ENCODE data around the gene PTPRM.

The PTPRM gene

GRCh38 chr18:8247700-8248099, 680.6 kb downstream of the PTPRM start (continued):
- no peak for TF ChIP-seq PRDM2 (tag by site-specific recombination; IDR thresholded peaks at IDR 0.05; ENCODE audit: borderline replicate concordance)
- no peak for TF ChIP-seq ZNF560 (tag by site-specific recombination; IDR thresholded peaks at IDR 0.05; ENCODE audit: borderline replicate concordance)
- no peak for TF ChIP-seq SP7 (tag by site-specific recombination; IDR thresholded peaks at IDR 0.05)
- TF ChIP-seq ZNF664 (tag by site-specific recombination; IDR thresholded peaks at IDR 0.05) = no peak
- TF ChIP-seq SALL2 (tag by site-specific recombination; IDR thresholded peaks at IDR 0.05; ENCODE audit: borderline replicate concordance) = no peak
- TF ChIP-seq ZNF629 (tag by site-specific recombination; IDR thresholded peaks at IDR 0.05) = no peak
- TF ChIP-seq ZFP37 (tag by site-specific recombination; IDR thresholded peaks at IDR 0.05) = no peak

GRCh38 chr18:8248576-8248975, 681.5 kb downstream of the PTPRM start:
- no peaks in the 10 kb centered on the region for H3K36me3 ChIP-seq (ENCODE audit: control insufficient read depth in 2 of 2, insufficient read depth in 1 of 2, low read length in 2 of 2)
- H3K4me3 ChIP-seq (ENCODE audit: low read depth, low read length) = no peak overlapping the region
- TF ChIP-seq ZNF654 (tag by site-specific recombination; IDR thresholded peaks at IDR 0.05; ENCODE audit: low read depth) (no peak), SP2 (tag by site-specific recombination; IDR thresholded peaks at IDR 0.05) (no peak), GLI4 (tag by site-specific recombination; IDR thresholded peaks at IDR 0.05) (no peak), ZNF585B (tag by site-specific recombination; IDR thresholded peaks at IDR 0.05) (no peak), ZNF571 (tag by site-specific recombination; IDR thresholded peaks at IDR 0.05) (no peak), KLF9 (tag by site-specific recombination; IDR thresholded peaks at IDR 0.05; ENCODE audit: low read depth) (no peak), PRDM2 (tag by site-specific recombination; IDR thresholded peaks at IDR 0.05; ENCODE audit: borderline replicate concordance) (no peak), ZNF24 (tag by site-specific recombination; IDR thresholded peaks at IDR 0.05) (no peak)
- TF ChIP-seq, protein P1, sequence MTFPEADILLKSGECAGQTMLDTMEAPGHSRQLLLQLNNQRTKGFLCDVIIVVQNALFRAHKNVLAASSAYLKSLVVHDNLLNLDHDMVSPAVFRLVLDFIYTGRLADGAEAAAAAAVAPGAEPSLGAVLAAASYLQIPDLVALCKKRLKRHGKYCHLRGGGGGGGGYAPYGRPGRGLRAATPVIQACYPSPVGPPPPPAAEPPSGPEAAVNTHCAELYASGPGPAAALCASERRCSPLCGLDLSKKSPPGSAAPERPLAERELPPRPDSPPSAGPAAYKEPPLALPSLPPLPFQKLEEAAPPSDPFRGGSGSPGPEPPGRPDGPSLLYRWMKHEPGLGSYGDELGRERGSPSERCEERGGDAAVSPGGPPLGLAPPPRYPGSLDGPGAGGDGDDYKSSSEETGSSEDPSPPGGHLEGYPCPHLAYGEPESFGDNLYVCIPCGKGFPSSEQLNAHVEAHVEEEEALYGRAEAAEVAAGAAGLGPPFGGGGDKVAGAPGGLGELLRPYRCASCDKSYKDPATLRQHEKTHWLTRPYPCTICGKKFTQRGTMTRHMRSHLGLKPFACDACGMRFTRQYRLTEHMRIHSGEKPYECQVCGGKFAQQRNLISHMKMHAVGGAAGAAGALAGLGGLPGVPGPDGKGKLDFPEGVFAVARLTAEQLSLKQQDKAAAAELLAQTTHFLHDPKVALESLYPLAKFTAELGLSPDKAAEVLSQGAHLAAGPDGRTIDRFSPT (tag by site-specific recombination; IDR thresholded peaks at IDR 0.05) = no peak
- no peaks in the 10 kb centered on the region for H3K9me3 ChIP-seq (ENCODE audit: control insufficient read depth, insufficient read depth, low read depth, low read length)
- ChIA-PET CTCF (interaction anchor here (0.6 to 0.7 kb wide), 2 partner anchors 37 to 157 kb away, joined by 3 to 4 read pairs; no protein-coding TSS in a partner anchor), POLR2A (no interaction called here)
- H3K4me1 ChIP-seq (ENCODE audit: control insufficient read depth, insufficient read depth, low read length) = no peaks in the 10 kb centered on the region
- H3K27ac ChIP-seq (ENCODE audit: extremely low read depth, low read depth, low read length) = no peak overlapping the region

Data from HEK293 (cell line).